HG02798 (cell line): Measurements from ENCODE around the gene KANK3.
"Not testable (repeated sequence)": the region's sequence is repeated elsewhere in the genome, so short reads cannot be mapped to it uniquely, and the experiment has no call there.

Experiments
- ATAC-seq: cut with Tn5 transposase; IDR thresholded peaks from one replicate; pipeline ENCODE4 v1.9.1; 2021; ENCODE audit warnings: mild to moderate bottlenecking; ENCODE audit not compliant: unreplicated experiment, poor library complexity

The KANK3 gene

GRCh38 chr19:8371011-8371804, 28.1 kb upstream of the KANK3 start:
- no peak for ATAC-seq

- no peak for ATAC-seq
These were observed 27.3 kb upstream of the KANK3 start for GRCh38 chr19:8370176-8371010.

DNA sequence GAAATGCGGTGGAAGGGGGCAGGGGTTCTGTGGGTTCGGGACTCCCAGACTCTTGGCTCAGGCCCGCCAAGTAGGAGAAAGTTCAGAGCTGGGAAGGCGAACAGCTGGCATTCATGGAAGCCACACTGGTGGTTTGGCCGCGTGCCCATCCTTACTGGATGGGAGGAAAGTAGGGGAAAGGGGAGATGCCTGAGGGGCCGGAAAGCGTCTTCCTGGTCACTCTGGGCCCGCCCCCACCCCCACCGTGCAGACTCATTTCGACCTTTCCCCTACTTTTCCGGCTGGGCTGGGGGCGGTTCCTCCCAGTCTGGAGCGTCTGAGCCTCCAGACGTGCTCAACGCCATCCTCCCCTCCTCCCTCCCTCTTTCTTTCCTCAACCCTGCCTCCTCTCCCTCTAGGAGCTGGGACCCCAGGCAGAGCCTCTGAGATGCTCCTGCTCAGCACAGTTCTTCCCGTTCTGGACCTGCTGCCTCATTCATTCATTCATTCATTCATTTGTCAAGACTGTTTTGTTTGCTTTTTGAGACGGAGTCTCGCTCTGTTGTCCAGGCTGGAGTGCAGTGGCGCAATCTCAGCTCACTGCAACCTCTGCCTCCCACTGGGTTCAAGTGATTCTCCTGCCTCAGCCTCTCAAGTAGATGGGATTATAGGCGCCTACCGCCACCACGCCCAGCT, 24.4 kb upstream of the KANK3 start:
- ATAC-seq = no peak

DNA sequence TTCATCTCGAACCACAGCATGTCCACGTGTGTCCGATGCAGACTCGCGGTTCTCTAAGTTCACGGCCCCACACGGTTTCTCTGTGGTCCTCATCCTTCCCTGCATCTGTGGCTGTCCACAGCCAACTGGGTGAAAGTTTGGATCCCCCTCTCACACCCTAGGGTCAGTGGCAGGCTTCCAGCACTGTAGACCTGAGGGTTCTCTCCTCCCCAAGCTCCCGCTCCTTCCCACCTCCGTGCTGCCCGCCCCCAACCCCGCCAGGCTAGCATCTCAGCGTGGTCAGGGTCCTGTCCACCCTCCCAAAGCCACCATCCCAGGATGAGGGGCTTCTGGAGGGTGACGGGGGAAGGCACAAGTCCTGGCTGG, 23.9 kb upstream of the KANK3 start:
- no peak for ATAC-seq

DNA sequence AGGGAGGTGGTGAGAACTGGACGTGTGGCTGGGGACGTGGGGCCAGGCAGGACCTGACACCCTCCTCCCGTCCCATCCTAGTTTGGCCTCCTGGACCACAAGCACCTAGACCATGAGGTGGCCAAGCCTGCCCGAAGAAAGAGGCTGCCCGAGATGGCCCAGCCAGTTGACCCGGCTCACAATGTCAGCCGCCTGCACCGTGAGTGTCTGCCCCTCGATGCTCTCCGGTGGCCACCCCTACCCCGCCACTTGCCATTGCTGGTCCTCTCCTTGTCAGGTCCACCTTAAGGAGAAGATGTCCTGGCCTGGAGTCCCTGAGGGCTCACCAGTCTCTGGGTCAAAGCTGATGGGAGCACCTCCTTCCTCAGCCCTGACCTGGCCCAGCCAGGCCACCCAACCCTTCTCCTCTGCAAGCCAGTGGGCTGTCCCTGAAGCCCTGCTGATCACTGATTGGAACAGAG, 23.1 kb upstream of the KANK3 start:
- ATAC-seq = no peak

DNA sequence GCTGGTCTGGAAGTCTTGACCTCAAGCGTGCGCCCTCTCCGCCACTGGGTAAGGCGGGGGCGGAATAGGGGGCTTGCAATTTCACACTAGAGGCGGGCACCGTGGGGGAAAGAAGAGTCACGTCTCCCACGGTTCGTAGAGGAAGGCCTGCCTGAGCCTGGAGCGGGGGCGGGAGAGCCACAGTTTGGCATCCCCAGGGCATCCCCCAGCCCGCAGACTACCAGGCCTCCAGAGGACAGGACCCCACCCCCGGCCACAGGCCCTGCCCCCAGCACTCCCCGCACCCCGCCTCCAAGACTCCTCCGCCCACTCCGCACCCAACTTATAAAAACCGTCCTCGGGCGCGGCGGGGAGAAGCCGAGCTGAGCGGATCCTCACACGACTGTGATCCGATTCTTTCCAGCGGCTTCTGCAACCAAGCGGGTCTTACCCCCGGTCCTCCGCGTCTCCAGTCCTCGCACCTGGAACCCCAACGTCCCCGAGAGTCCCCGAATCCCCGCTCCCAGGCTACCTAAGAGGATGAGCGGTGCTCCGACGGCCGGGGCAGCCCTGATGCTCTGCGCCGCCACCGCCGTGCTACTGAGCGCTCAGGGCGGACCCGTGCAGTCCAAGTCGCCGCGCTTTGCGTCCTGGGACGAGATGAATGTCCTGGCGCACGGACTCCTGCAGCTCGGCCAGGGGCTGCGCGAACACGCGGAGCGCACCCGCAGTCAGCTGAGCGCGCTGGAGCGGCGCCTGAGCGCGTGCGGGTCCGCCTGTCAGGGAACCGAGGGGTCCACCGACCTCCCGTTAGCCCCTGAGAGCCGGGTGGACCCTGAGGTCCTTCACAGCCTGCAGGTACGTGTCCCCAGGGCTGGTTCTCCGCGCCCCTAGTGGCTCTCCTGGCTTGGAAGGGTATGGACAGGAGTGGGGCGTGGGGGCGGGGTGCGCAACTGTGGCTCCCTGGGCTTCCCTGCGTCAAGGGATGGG, 21.0 kb upstream of the KANK3 start, which contains the start of gene ANGPTL4:
ANGPTL4 (plus strand) TSS at position 353 of the 969 bp plus-strand sequence; CDS start at position 520, 167 bp downstream.
- ATAC-seq = no peak

GRCh38 chr19:8361921-8362793, 19.1 kb upstream of the KANK3 start:
- ATAC-seq = no peak

GRCh38 chr19:8360196-8360595, 17.1 kb upstream of the KANK3 start:
- no peak for ATAC-seq

- ATAC-seq = no peak
These were observed 15.9 kb upstream of the KANK3 start for GRCh38 chr19:8358948-8359347.

DNA sequence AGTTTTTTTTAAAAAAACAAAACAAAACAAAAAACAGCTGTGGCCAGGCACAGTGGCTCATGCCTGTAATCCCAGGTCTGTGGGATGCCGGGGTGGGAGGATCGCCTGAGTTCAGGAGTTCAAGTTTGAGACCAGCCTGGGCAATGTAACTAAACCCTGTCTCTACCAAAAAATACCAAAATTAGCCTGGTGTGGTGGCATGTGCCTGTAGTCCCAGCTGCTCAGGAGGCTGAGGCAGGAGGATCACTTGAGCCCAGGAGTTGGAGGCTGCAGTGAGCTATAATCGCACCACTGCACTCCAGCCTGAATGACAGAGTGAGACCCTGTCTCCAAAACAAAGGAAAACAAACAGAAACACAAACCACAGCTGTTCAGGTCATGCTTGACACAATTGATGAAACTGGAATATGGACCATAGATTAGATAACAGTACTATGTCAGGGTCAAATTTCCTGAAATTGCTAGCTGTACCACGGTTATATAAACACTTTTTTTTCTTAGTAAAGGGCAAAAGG, 14.0 kb upstream of the KANK3 start:
- no peak for ATAC-seq

DNA sequence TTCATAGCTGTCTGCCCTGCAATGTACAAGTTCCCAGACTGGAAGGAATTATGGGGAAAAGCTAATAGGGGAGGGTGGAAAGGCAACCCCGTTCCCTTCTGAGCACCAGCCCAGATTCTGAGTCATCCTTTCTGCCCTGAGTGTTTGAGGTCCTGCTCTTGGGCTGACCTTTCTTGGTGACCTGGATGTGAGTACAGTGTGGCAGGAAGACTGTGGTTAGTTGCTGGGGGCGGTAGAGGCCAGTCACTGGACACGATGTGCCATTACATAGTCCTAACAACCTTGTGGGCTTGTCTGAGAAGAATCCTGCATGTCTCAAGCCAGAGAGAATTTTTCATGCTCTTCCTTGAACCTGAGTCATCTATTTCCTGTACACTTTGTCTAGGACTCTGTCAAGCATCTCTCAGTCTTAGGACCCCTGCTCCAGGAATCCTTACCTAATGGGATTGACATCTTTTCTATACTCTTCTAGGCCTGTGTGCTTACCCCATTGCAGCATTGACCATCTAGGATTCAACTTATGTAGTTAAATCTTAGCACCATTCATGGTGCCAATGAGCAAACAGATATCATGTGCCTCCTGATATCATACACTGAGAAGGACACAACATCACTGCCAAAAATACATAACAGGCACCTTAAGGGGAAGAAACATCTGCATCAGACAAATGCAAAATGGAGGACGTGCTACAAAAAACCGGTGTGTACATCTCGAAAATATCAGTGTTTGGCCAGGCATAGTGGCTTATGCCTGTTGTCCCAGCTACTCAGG, 12.8 kb upstream of the KANK3 start:
- ATAC-seq = no peak

DNA sequence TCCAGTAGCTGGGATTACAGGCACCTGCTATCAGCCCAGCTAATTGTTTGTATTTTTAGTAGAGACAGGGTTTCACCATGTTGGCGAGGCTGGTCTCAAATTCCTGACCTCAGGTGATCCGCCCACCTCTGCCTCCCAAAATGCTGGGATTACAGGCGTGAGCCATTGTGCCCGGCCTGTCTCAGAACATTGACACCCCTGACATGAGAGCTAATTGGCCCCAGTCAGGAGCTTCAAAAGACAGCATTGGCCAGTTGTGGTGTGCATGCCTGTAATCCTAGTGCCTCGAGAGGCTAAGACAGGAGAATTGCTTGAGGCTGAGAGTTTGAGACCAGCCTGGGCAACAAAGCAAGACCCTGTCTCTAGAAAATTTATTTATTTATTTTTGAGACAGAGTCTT, 9.8 kb upstream of the KANK3 start:
- not testable (repeated sequence) for ATAC-seq

DNA sequence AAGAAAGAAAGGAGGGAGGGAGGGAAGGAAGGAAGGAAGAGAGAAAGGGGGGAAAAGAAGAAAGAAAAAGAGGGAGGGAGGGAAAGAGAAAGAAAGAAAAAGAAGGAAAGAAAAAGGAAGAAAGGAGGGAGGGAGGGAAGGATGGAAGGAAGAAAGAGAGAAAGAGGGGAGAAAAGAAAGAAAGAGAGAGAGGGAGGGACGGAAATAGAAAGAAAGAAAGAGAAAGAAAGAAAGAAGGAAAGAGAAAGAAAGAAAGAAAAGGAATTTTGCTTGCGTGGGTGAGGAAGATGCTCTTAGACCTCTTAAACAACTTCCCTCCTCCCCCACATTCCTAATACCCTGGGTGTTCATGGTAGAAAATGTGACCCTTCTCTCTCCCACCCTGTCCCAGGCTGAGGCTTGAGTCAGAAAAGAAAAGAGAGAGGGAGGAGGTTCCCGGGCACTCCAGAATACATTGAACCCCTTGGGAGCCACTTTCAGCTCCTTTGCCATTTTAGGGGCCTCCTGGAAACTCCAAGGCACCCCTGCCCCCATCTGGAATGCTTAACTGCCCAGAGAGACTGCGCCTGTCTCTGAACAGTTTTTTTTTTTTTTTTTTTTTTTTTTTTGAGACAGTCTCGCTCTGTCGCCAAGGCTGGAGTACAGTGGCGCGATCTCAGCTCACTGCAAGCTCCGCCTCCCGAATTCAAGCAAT, 9.2 kb upstream of the KANK3 start:
- no peak for ATAC-seq

DNA sequence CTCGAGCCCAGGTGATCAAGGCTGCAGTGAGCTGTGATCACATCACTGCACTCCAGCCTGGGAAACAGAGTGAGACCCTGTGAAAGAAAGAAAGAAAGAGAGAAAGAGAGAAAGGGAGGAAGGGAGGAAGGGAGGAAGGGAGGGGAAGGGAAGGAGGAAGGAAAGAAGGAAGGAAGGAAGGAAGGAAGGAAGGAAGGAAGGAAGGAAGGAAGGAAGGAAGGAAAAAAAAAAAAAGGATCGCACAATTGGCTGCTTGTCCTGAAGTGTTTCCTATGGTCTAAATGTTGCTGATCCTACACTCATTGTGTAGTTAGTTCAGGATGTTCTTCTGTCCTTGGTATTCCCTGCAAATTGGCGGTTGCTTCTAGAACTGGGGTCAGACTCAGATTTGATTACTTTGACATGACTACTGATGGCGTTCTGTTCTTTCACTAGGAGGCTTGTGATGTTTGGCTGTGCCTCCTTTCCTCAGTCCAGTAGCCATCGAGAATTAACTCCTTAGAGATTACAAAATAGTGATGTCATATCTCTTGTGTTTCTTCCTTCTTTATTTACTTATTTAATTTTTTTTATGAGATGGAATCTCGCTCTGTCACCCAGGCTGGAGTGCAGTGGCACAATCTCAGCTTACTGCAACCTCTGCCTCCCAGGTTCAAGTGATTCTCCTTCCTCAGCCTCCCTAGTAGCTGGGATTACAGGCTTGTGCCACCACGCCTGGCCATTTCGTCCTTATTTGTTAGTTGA, 6.7 kb upstream of the KANK3 start:
- ATAC-seq = not testable (repeated sequence)

DNA sequence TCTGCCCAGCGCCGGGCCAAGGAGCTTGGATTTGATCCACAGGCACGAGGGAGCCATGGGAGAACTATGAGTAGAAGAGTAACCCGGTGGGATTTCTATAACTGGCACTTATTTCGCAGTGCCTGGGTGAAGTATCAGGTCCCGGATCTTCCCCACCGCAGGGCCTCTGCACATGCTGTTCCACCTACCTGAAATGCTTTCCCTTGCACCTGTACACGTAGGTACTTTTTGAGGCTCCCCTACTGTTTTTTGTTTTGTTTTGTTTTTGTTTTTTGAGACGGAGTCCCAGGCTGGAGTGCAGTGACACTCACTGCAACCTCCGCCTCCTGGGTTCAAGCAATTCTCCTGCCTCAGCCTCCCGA, 402 bp upstream of the KANK3 start:
- ATAC-seq = no peak

DNA sequence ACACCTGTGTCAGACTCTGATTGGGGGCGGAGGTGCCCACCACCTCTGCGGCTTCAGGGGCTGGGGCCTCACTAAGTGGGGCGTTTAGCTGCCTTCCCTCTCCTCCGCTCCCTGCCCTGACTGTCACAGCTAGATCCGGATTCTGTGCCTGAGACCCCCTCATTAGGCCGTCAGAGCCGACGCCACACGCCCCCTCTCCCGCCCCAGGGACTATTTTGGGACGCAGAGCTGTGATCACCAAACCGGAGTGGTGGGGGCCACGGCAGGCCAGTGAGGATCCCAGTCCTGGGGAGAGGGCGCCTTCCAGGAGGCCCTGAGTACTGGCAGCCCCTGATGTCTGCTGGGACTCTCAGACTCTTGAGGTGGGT, 762 bp downstream of the KANK3 start:
- ATAC-seq = no peak

- not testable (repeated sequence) for ATAC-seq
These were observed 1.6 kb downstream of the KANK3 start for GRCh38 chr19:8341504-8341903.
